Kidney (tissue), 14 donors: ENCODE results near the gene TBC1D10A. TPM values are rescaled to one million over a fixed set of nuclear protein-coding genes. Genes with fewer than 3 reads are reported as not detected.

Source experiments
- DNase-seq, 5 donors: peaks; one replicate each; pipeline ENCODE4 v3.0.0-alpha.2; 2013 to 2020
- FAIRE-seq: peaks from 2 replicates; lab custom pipeline; 2012; peaks lifted over from hg19 to GRCh38; lab: Jason Lieb, UNC
- H3K27ac ChIP-seq, 2 donors: one replicate each; pipeline ENCODE4 v1.7.0; 2013; ENCODE audit warnings: low read depth in 2 of 2, low read length in 2 of 2, inconsistent platforms in 1 of 2
- H3K27me3 ChIP-seq: one replicate; pipeline ENCODE4 v1.7.1; 2013; ENCODE audit warnings: low read length, inconsistent platforms; ENCODE audit not compliant: control insufficient read depth, insufficient read depth
- H3K36me3 ChIP-seq, 3 donors: one replicate each; pipeline versions ENCODE4 v1.7.0 to v1.7.1; 2013; ENCODE audit warnings: low read length in 3 of 3, control low read depth in 1 of 3, inconsistent platforms in 1 of 3; ENCODE audit not compliant: insufficient read depth in 3 of 3, control insufficient read depth in 2 of 3
- H3K4me1 ChIP-seq, 3 donors: one replicate each; pipeline versions ENCODE4 v1.7.0 to v1.7.1; 2013; ENCODE audit warnings: low read length in 3 of 3, inconsistent platforms in 1 of 3, low read depth in 1 of 3; ENCODE audit not compliant: control insufficient read depth in 2 of 3, insufficient read depth in 2 of 3
- H3K4me3 ChIP-seq, 3 donors: one replicate each; pipeline versions ENCODE4 v1.7.0 to v1.8.1; 2013; ENCODE audit warnings: low read length in 3 of 3, control low read depth in 1 of 3, inconsistent platforms in 1 of 3
- H3K9ac ChIP-seq, 3 donors: one replicate each; pipeline versions ENCODE4 v1.7.0 to v1.7.1; 2013; ENCODE audit warnings: low read length in 3 of 3, control low read depth in 1 of 3, inconsistent platforms in 1 of 3
- H3K9me3 ChIP-seq, 3 donors: one replicate each; pipeline versions ENCODE4 v1.7.0 to v1.7.1; 2013; ENCODE audit warnings: low read length in 3 of 3, control low read depth in 1 of 3, inconsistent platforms in 1 of 3; ENCODE audit not compliant: control insufficient read depth in 2 of 3, insufficient read depth in 1 of 3
- intact Hi-C: fragments of 100-400 bp; cut with DNase I; formaldehyde crosslinking; loops from one replicate; pipeline ENCODE4 v1.11.1; 2022
- polyA plus RNA-seq: library from polyadenylated mRNA; stranded (reverse); fragments of 350-450 nt; fragmentation: Illumina TruSeq; extraction: RNeasy Lipid Tissue Mini Kit (QIAGEN cat#74804); gene quantifications from one replicate; pipeline ENCODE4 v1.2.3, GENCODE V29; 2014; ENCODE audit warnings: low read depth, low replicate concordance; ENCODE audit not compliant: insufficient read depth
- total RNA-seq: library from RNA; stranded (reverse); fragmentation: NEBNext Ultra II Directional; extraction: Animal tissue kit (Norgen Biotek cat#: 25700); gene quantifications from one replicate; pipeline ENCODE4 v1.2.1, GENCODE V29; 2021
- TF ChIP-seq, protein P1 (sequence below): IDR thresholded peaks from 3 replicates; pipeline ENCODE4 v1.5.1; 2012; ENCODE audit warnings: mild to moderate bottlenecking, moderate library complexity, borderline replicate concordance; ENCODE audit not compliant: insufficient read depth; ENCODE audit errors: extremely low read depth
- donor health status: control.
- donor health status: control.
- donor health status: control.
- donor health status: control.
- donor health status: control.
- donor health status: DM: yes; HTN: yes; CAD: no.
- donor health status: Normal renal cell carcinoma (clear cell type).

Gene TBC1D10A
- total and polyA plus RNA-seq, 2 donors from 2014 or later = 31.0 to 34.5 TPM

DNA sequence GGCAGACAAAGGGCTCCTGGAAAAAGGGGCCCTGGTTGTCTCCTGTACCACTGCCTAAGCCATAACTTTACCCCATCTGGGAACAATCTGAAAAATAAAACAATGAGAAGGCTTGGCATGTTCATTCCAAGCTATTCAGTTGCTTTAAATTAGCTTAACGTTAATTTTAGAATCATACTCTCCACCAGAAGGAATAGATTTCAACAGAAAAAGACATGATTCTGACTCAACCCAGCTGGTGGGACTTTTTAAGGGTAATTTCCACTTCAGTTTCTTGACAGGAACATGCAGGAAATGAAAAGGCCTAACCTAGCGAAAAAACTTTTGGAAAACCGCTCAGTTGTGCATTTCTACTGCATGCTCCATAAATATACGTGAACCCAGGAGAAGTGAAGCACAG is 22.1 kb upstream of the TBC1D10A start:
- Histone ChIP-seq H3K9ac (no peak overlapping the region), H3K9me3 (no peaks in the 10 kb centered on the region), H3K36me3 (peaks cover 18 to 58% (median 43%) of the 10 kb centered on the region in 3 donors), H3K4me3 (no peak overlapping the region), H3K27ac (no peak overlapping the region), H3K4me1 (peaks cover 0 to 2% (median 1%) of the 10 kb centered on the region in 3 donors), H3K27me3 (no peaks in the 10 kb centered on the region)
- DNase-seq (peak in 1 of 5 donors; percentile 53), FAIRE-seq (no peak)
- TF ChIP-seq, protein P1, sequence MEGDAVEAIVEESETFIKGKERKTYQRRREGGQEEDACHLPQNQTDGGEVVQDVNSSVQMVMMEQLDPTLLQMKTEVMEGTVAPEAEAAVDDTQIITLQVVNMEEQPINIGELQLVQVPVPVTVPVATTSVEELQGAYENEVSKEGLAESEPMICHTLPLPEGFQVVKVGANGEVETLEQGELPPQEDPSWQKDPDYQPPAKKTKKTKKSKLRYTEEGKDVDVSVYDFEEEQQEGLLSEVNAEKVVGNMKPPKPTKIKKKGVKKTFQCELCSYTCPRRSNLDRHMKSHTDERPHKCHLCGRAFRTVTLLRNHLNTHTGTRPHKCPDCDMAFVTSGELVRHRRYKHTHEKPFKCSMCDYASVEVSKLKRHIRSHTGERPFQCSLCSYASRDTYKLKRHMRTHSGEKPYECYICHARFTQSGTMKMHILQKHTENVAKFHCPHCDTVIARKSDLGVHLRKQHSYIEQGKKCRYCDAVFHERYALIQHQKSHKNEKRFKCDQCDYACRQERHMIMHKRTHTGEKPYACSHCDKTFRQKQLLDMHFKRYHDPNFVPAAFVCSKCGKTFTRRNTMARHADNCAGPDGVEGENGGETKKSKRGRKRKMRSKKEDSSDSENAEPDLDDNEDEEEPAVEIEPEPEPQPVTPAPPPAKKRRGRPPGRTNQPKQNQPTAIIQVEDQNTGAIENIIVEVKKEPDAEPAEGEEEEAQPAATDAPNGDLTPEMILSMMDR = no peak
- intact Hi-C loops = no loop called here

DNA sequence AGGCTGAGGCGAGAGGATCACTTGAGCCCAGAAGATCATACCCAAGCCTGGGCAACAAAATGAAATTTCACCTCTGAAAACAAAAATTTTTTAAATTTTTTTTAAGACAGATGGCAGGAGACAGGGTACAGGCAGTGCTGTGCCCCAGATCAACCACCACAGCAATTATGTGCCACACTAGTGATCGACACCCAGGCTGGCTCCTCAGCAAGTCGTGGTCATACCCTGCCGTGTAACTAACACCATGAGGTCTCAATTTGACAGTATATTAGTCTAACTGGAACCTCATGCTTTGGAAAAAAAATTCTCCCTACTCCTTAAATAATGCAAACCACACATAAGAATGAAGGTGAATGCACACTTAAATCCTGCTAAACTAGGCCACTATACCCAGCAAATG is 21.7 kb upstream of the TBC1D10A start:
- no peak overlapping the region for H3K4me3 ChIP-seq
- no peaks in the 10 kb centered on the region for H3K9me3 ChIP-seq
- no peaks in the 10 kb centered on the region for H3K27me3 ChIP-seq
- intact Hi-C loops = no loop called here
- peaks cover 19 to 62% (median 47%) of the 10 kb centered on the region in 3 donors for H3K36me3 ChIP-seq
- FAIRE-seq (no peak), DNase-seq (no peak)
- no peak overlapping the region for H3K27ac ChIP-seq
- TF ChIP-seq, protein P1 = no peak
- H3K9ac ChIP-seq = no peak overlapping the region
- H3K4me1 ChIP-seq = no peaks in the 10 kb centered on the region

DNA sequence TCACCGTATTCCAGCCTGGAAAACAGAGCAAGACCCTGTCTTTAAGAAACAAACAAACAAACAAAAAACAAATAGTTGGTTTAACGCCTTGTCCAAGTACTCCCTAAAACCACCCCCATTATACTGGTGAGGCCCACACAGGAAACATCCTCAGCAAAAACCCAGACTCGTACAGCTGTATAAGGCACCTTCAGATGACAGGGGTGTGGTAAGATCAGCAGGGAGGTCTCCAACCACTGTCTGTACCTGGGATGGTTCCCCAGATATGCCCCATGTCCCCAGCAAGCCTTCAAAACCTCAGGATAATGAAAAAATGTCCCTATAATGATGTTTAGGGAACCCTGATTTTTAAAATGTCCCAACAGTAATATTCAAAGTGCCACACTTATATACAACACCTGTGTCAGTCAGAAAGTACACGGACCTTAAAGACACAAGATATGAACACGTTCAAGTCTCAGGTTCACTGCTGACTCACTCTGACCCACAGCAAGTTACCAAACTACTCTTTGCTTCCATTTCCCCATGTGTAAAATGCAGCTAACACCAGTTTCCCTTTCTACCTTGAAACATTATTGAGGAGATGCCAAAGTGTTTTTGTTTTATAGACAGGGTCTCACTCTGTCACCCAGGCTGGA is 20.6 kb upstream of the TBC1D10A start:
- no peak overlapping the region for H3K9ac ChIP-seq
- FAIRE-seq (no peak), DNase-seq (no peak)
- H3K4me3 ChIP-seq = no peak overlapping the region
- H3K27ac ChIP-seq = no peak overlapping the region
- no peaks in the 10 kb centered on the region for H3K9me3 ChIP-seq
- peaks cover 25 to 69% (median 50%) of the 10 kb centered on the region in 3 donors for H3K36me3 ChIP-seq
- intact Hi-C loops = no loop called here
- no peaks in the 10 kb centered on the region for H3K27me3 ChIP-seq
- no peaks in the 10 kb centered on the region for H3K4me1 ChIP-seq
- TF ChIP-seq, protein P1 = no peak
